ENCODE results near the gene NOD1. TPM values are rescaled to one million over a fixed set of nuclear protein-coding genes. Genes with fewer than 3 reads are reported as not detected.

NOD1 gene
- total RNA-seq, 1 donor from 2014 or later, result 14.5 TPM

GRCh38 chr7:30505174-30505697, 26.7 kb upstream of the NOD1 start:
- Histone ChIP-seq H3K27me3 (no peaks in the 10 kb centered on the region), H3K27ac (peak overlapping the region; percentile 87), H3K4me1 (peaks cover 36% of the 10 kb centered on the region), H3K36me3 (no peaks in the 10 kb centered on the region), H3K4me3 (peak overlapping the region; percentile 59 to 93), H3K9me3 (no peaks in the 10 kb centered on the region)
- TF ChIP-seq POLR2A (IDR thresholded peaks at IDR 0.05), result no peak
- TF ChIP-seq POLR2AphosphoS5 (IDR thresholded peaks at IDR 0.05; ENCODE audit: insufficient read depth in 1 of 2, low read depth in 1 of 2), result peak in 1 of 2 donors; percentile 38
- DNase-seq (ENCODE audit: extremely low spot score in 2 of 2), result no peak
- intact Hi-C loops (cut with DNase I), result no loop called here

GRCh38 chr7:30504301-30505173, 26.0 kb upstream of the NOD1 start, which contains the start of gene GGCT:
GGCT (minus strand) TSS chr7:30504829; CDS start chr7:30504709, 120 bp downstream.
- intact Hi-C loops (cut with DNase I), result no loop called here
- H3K27me3 ChIP-seq, result no peaks in the 10 kb centered on the region
- TF ChIP-seq POLR2A (IDR thresholded peaks at IDR 0.05), result peak in 1 of 2 donors; percentile 54
- TF ChIP-seq CTCF (IDR thresholded peaks at IDR 0.05), result no peak
- peak; percentile 83 to 90 for TF ChIP-seq POLR2AphosphoS5 (IDR thresholded peaks at IDR 0.05; ENCODE audit: insufficient read depth in 1 of 2, low read depth in 1 of 2)
- peak; percentile 99 to 100 for DNase-seq (ENCODE audit: extremely low spot score in 2 of 2)
- H3K27ac ChIP-seq, result peak within 1 kb of the TSS; percentile 87
- H3K36me3 ChIP-seq, result no peaks in the 10 kb centered on the region
- no peaks in the 10 kb centered on the region for H3K9me3 ChIP-seq
- H3K4me1 ChIP-seq, result peaks cover 32% of the 10 kb centered on the region
- H3K4me3 ChIP-seq, result peak within 1 kb of the TSS; percentile 59 to 93

- Histone ChIP-seq H3K4me3 (peak overlapping the region; percentile 59 to 93), H3K27me3 (no peaks in the 10 kb centered on the region), H3K36me3 (peaks cover 0 to 3% of the 10 kb centered on the region in 2 donors), H3K9me3 (no peaks in the 10 kb centered on the region), H3K4me1 (peaks cover 30% of the 10 kb centered on the region), H3K27ac (peak overlapping the region; percentile 87)
- TF ChIP-seq POLR2AphosphoS5 (IDR thresholded peaks at IDR 0.05; ENCODE audit: insufficient read depth in 1 of 2, low read depth in 1 of 2) (no peak), CTCF (IDR thresholded peaks at IDR 0.05) (no peak), POLR2A (IDR thresholded peaks at IDR 0.05) (no peak)
- intact Hi-C loops (cut with DNase I), result no loop called here
- DNase-seq (ENCODE audit: extremely low spot score in 2 of 2), result no peak
Measured at GRCh38 chr7:30503274-30504212, 25.0 kb upstream of the NOD1 start.

GRCh38 chr7:30502470-30503251, 24.1 kb upstream of the NOD1 start:
- TF ChIP-seq POLR2AphosphoS5 (IDR thresholded peaks at IDR 0.05; ENCODE audit: insufficient read depth in 1 of 2, low read depth in 1 of 2), result no peak
- TF ChIP-seq POLR2A (IDR thresholded peaks at IDR 0.05), result no peak
- no peak for TF ChIP-seq CTCF (IDR thresholded peaks at IDR 0.05)
- Histone ChIP-seq H3K4me3 (no peak overlapping the region), H3K27ac (no peak overlapping the region), H3K9me3 (no peaks in the 10 kb centered on the region), H3K4me1 (peaks cover 30% of the 10 kb centered on the region), H3K36me3 (peaks cover 0 to 9% of the 10 kb centered on the region in 2 donors), H3K27me3 (no peaks in the 10 kb centered on the region)
- intact Hi-C loops (cut with DNase I), result no loop called here
- no peak for DNase-seq (ENCODE audit: extremely low spot score in 2 of 2)
